ENCODE results near the gene EEF1B2.

Gene EEF1B2

GRCh38 chr2:206198677-206199076 is 39.0 kb downstream of the EEF1B2 start:
- Histone ChIP-seq H4K91ac (ENCODE audit: low read depth, low read length) (no peak overlapping the region), H3K27ac (ENCODE audit: low read depth, low read length) (no peak overlapping the region), H4K12ac (ENCODE audit: low read depth, low read length) (no peak overlapping the region), H3K23ac (ENCODE audit: low read length) (no peak overlapping the region), H4K8ac (ENCODE audit: low read depth, low read length) (no peak overlapping the region), H2BK120ac (ENCODE audit: insufficient read depth, low read length, poor library complexity) (no peak overlapping the region), H3K4me3 (ENCODE audit: low read depth, low read length) (no peak overlapping the region), H2AK5ac (ENCODE audit: low read length) (no peak overlapping the region), H3K27me3 (ENCODE audit: insufficient read depth, low read length) (no peaks in the 10 kb centered on the region), H3K9ac (ENCODE audit: low read length) (no peak overlapping the region), H3K14ac (ENCODE audit: low read length) (no peak overlapping the region), H3K4me1 (ENCODE audit: control insufficient read depth in 1 of 2, insufficient read depth in 2 of 2, low read length in 2 of 2) (no peaks in the 10 kb centered on the region), H3K9me3 (ENCODE audit: insufficient read depth, low read depth, low read length) (no peaks in the 10 kb centered on the region), H3K18ac (ENCODE audit: low read length) (no peak overlapping the region), H3K4me2 (ENCODE audit: low read length) (no peak overlapping the region), H2BK12ac (ENCODE audit: low read length) (no peak overlapping the region), H3K79me2 (ENCODE audit: control insufficient read depth, insufficient read depth, low read length, poor library complexity) (no peaks in the 10 kb centered on the region), H3K79me1 (ENCODE audit: low read length) (no peaks in the 10 kb centered on the region), H2BK5ac (ENCODE audit: low read depth, low read length, poor library complexity) (no peak overlapping the region), H3K4ac (ENCODE audit: low read depth, low read length) (no peak overlapping the region), H3K36me3 (ENCODE audit: control insufficient read depth in 1 of 2, insufficient read depth in 2 of 2, low read length in 2 of 2) (no peaks in the 10 kb centered on the region), H2AFZ (ENCODE audit: insufficient read depth, low read length, poor library complexity) (no peak overlapping the region)
- no CpG with 5 or more reads among the region's 1 CpG for WGBS (ENCODE audit: extremely low coverage, insufficient coverage, insufficient read length)
- peak in 1 of 2 donors; percentile 60 for DNase-seq

GRCh38 chr2:206201075-206201848 is 41.6 kb downstream of the EEF1B2 start:
- Histone ChIP-seq H3K9ac (ENCODE audit: low read length) (no peak overlapping the region), H3K23ac (ENCODE audit: low read length) (no peak overlapping the region), H3K79me2 (ENCODE audit: control insufficient read depth, insufficient read depth, low read length, poor library complexity) (no peaks in the 10 kb centered on the region), H3K4me3 (ENCODE audit: low read depth, low read length) (no peak overlapping the region), H3K27me3 (ENCODE audit: insufficient read depth, low read length) (no peaks in the 10 kb centered on the region), H3K18ac (ENCODE audit: low read length) (no peak overlapping the region), H2BK5ac (ENCODE audit: low read depth, low read length, poor library complexity) (no peak overlapping the region), H2AFZ (ENCODE audit: insufficient read depth, low read length, poor library complexity) (no peak overlapping the region), H4K8ac (ENCODE audit: low read depth, low read length) (no peak overlapping the region), H3K4me2 (ENCODE audit: low read length) (no peak overlapping the region), H3K36me3 (ENCODE audit: control insufficient read depth in 1 of 2, insufficient read depth in 2 of 2, low read length in 2 of 2) (no peaks in the 10 kb centered on the region), H3K27ac (ENCODE audit: low read depth, low read length) (no peak overlapping the region), H2AK5ac (ENCODE audit: low read length) (no peak overlapping the region), H3K79me1 (ENCODE audit: low read length) (no peaks in the 10 kb centered on the region), H2BK12ac (ENCODE audit: low read length) (no peak overlapping the region), H3K14ac (ENCODE audit: low read length) (no peak overlapping the region), H4K12ac (ENCODE audit: low read depth, low read length) (no peak overlapping the region), H3K4me1 (ENCODE audit: control insufficient read depth in 1 of 2, insufficient read depth in 2 of 2, low read length in 2 of 2) (no peaks in the 10 kb centered on the region), H3K9me3 (ENCODE audit: insufficient read depth, low read depth, low read length) (no peaks in the 10 kb centered on the region), H2BK120ac (ENCODE audit: insufficient read depth, low read length, poor library complexity) (no peak overlapping the region), H3K4ac (ENCODE audit: low read depth, low read length) (no peak overlapping the region), H4K91ac (ENCODE audit: low read depth, low read length) (no peak overlapping the region)
- no CpG with 5 or more reads among the region's 5 CpGs for WGBS (ENCODE audit: extremely low coverage, insufficient coverage, insufficient read length)
- DNase-seq, result peak; percentile 85 to 95

- H3K4ac ChIP-seq (ENCODE audit: low read depth, low read length), result no peak overlapping the region
- no peak overlapping the region for H2BK12ac ChIP-seq (ENCODE audit: low read length)
- H3K4me3 ChIP-seq (ENCODE audit: low read depth, low read length), result no peak overlapping the region
- no peak overlapping the region for H4K91ac ChIP-seq (ENCODE audit: low read depth, low read length)
- H3K9ac ChIP-seq (ENCODE audit: low read length), result no peak overlapping the region
- H3K27ac ChIP-seq (ENCODE audit: low read depth, low read length), result no peak overlapping the region
- no peaks in the 10 kb centered on the region for H3K36me3 ChIP-seq (ENCODE audit: control insufficient read depth in 1 of 2, insufficient read depth in 2 of 2, low read length in 2 of 2)
- DNase-seq, result peak; percentile 91 to 96
- H4K8ac ChIP-seq (ENCODE audit: low read depth, low read length), result no peak overlapping the region
- no peaks in the 10 kb centered on the region for H3K9me3 ChIP-seq (ENCODE audit: insufficient read depth, low read depth, low read length)
- no peaks in the 10 kb centered on the region for H3K79me1 ChIP-seq (ENCODE audit: low read length)
- H2BK120ac ChIP-seq (ENCODE audit: insufficient read depth, low read length, poor library complexity), result no peak overlapping the region
- no peak overlapping the region for H3K4me2 ChIP-seq (ENCODE audit: low read length)
- no peak overlapping the region for H4K12ac ChIP-seq (ENCODE audit: low read depth, low read length)
- no peaks in the 10 kb centered on the region for H3K27me3 ChIP-seq (ENCODE audit: insufficient read depth, low read length)
- H2BK5ac ChIP-seq (ENCODE audit: low read depth, low read length, poor library complexity), result no peak overlapping the region
- no peaks in the 10 kb centered on the region for H3K79me2 ChIP-seq (ENCODE audit: control insufficient read depth, insufficient read depth, low read length, poor library complexity)
- H2AK5ac ChIP-seq (ENCODE audit: low read length), result no peak overlapping the region
- no peak overlapping the region for H3K23ac ChIP-seq (ENCODE audit: low read length)
- WGBS (ENCODE audit: extremely low coverage, insufficient coverage, insufficient read length), result no CpG with 5 or more reads among the region's 16 CpGs
- no peaks in the 10 kb centered on the region for H3K4me1 ChIP-seq (ENCODE audit: control insufficient read depth in 1 of 2, insufficient read depth in 2 of 2, low read length in 2 of 2)
- H3K18ac ChIP-seq (ENCODE audit: low read length), result no peak overlapping the region
- no peak overlapping the region for H3K14ac ChIP-seq (ENCODE audit: low read length)
- H2AFZ ChIP-seq (ENCODE audit: insufficient read depth, low read length, poor library complexity), result no peak overlapping the region
These were observed 42.8 kb downstream of the EEF1B2 start for GRCh38 chr2:206202446-206202845.

GRCh38 chr2:206203331-206203730 is 43.6 kb downstream of the EEF1B2 start:
- no peak overlapping the region for H3K4ac ChIP-seq (ENCODE audit: low read depth, low read length)
- no peak overlapping the region for H3K9ac ChIP-seq (ENCODE audit: low read length)
- H3K14ac ChIP-seq (ENCODE audit: low read length), result no peak overlapping the region
- H3K4me3 ChIP-seq (ENCODE audit: low read depth, low read length), result no peak overlapping the region
- no peak overlapping the region for H4K12ac ChIP-seq (ENCODE audit: low read depth, low read length)
- H2AFZ ChIP-seq (ENCODE audit: insufficient read depth, low read length, poor library complexity), result no peak overlapping the region
- H2BK120ac ChIP-seq (ENCODE audit: insufficient read depth, low read length, poor library complexity), result no peak overlapping the region
- no peak overlapping the region for H3K23ac ChIP-seq (ENCODE audit: low read length)
- no peak overlapping the region for H3K18ac ChIP-seq (ENCODE audit: low read length)
- no peak overlapping the region for H2BK12ac ChIP-seq (ENCODE audit: low read length)
- H3K4me1 ChIP-seq (ENCODE audit: control insufficient read depth in 1 of 2, insufficient read depth in 2 of 2, low read length in 2 of 2), result no peaks in the 10 kb centered on the region
- H3K4me2 ChIP-seq (ENCODE audit: low read length), result no peak overlapping the region
- H4K8ac ChIP-seq (ENCODE audit: low read depth, low read length), result no peak overlapping the region
- H3K27ac ChIP-seq (ENCODE audit: low read depth, low read length), result no peak overlapping the region
- H2BK5ac ChIP-seq (ENCODE audit: low read depth, low read length, poor library complexity), result no peak overlapping the region
- no peaks in the 10 kb centered on the region for H3K27me3 ChIP-seq (ENCODE audit: insufficient read depth, low read length)
- no peak overlapping the region for H4K91ac ChIP-seq (ENCODE audit: low read depth, low read length)
- no CpG with 5 or more reads among the region's 17 CpGs for WGBS (ENCODE audit: extremely low coverage, insufficient coverage, insufficient read length)
- no peaks in the 10 kb centered on the region for H3K9me3 ChIP-seq (ENCODE audit: insufficient read depth, low read depth, low read length)
- no peaks in the 10 kb centered on the region for H3K79me1 ChIP-seq (ENCODE audit: low read length)
- H3K36me3 ChIP-seq (ENCODE audit: control insufficient read depth in 1 of 2, insufficient read depth in 2 of 2, low read length in 2 of 2), result no peaks in the 10 kb centered on the region
- peak; percentile 48 to 69 for DNase-seq
- no peak overlapping the region for H2AK5ac ChIP-seq (ENCODE audit: low read length)
- H3K79me2 ChIP-seq (ENCODE audit: control insufficient read depth, insufficient read depth, low read length, poor library complexity), result no peaks in the 10 kb centered on the region
